ENCODE results near the gene GALNT9.
"Not testable (repeated sequence)": the region's sequence is repeated elsewhere in the genome, so short reads cannot be mapped to it uniquely, and the experiment has no call there.

The GALNT9 gene

DNA sequence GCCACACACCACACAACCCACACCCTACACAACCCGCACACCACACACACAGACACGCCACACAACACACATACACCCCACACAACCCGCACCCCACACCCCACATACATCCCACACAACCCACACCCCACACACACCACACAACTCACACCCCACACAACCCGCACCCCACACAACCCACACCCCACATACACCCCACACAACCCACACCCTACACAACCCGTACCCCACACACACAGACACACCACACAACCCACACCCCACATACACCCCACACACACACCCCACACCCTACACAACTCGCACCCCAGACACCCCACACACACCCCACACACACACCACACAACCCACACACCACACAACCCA is 106.6 kb downstream of the GALNT9 start:
- Histone ChIP-seq H2AFZ (ENCODE audit: low read depth, low read length) (no peak overlapping the region), H3K4me1 (ENCODE audit: insufficient read depth, low read length) (no peaks in the 10 kb centered on the region), H3K36me3 (ENCODE audit: insufficient read depth, low read length) (no peaks in the 10 kb centered on the region), H3K27me3 (ENCODE audit: insufficient read depth, low read length, poor library complexity) (no peaks in the 10 kb centered on the region), H3K9me3 (ENCODE audit: insufficient read depth, low read length, severe bottlenecking) (no peaks in the 10 kb centered on the region), H3K4me2 (ENCODE audit: insufficient read depth, low read length) (no peak overlapping the region), H3K9ac (ENCODE audit: low read depth, low read length) (no peak overlapping the region), H3K4me3 (ENCODE audit: low read depth in 1 of 2, low read length in 2 of 2) (no peak overlapping the region), H3K27ac (ENCODE audit: low read length) (no peak overlapping the region), H3K79me2 (ENCODE audit: insufficient read depth, low read length) (no peaks in the 10 kb centered on the region), H4K20me1 (ENCODE audit: insufficient read depth, low read length) (no peaks in the 10 kb centered on the region)
- no peak for DNase-seq
- no peak; the same call in 2 of the 3 replicates for ATAC-seq (ENCODE audit: insufficient read depth, low read depth)
- TF ChIP-seq EZH2 (IDR thresholded peaks at IDR 0.05; ENCODE audit: borderline replicate concordance, low read depth, low read length, severe bottlenecking) = no peak
- TF ChIP-seq, protein P1, sequence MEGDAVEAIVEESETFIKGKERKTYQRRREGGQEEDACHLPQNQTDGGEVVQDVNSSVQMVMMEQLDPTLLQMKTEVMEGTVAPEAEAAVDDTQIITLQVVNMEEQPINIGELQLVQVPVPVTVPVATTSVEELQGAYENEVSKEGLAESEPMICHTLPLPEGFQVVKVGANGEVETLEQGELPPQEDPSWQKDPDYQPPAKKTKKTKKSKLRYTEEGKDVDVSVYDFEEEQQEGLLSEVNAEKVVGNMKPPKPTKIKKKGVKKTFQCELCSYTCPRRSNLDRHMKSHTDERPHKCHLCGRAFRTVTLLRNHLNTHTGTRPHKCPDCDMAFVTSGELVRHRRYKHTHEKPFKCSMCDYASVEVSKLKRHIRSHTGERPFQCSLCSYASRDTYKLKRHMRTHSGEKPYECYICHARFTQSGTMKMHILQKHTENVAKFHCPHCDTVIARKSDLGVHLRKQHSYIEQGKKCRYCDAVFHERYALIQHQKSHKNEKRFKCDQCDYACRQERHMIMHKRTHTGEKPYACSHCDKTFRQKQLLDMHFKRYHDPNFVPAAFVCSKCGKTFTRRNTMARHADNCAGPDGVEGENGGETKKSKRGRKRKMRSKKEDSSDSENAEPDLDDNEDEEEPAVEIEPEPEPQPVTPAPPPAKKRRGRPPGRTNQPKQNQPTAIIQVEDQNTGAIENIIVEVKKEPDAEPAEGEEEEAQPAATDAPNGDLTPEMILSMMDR (IDR thresholded peaks at IDR 0.05; ENCODE audit: borderline replicate concordance, extremely low read depth, low read length, poor library complexity, severe bottlenecking) = no peak

DNA sequence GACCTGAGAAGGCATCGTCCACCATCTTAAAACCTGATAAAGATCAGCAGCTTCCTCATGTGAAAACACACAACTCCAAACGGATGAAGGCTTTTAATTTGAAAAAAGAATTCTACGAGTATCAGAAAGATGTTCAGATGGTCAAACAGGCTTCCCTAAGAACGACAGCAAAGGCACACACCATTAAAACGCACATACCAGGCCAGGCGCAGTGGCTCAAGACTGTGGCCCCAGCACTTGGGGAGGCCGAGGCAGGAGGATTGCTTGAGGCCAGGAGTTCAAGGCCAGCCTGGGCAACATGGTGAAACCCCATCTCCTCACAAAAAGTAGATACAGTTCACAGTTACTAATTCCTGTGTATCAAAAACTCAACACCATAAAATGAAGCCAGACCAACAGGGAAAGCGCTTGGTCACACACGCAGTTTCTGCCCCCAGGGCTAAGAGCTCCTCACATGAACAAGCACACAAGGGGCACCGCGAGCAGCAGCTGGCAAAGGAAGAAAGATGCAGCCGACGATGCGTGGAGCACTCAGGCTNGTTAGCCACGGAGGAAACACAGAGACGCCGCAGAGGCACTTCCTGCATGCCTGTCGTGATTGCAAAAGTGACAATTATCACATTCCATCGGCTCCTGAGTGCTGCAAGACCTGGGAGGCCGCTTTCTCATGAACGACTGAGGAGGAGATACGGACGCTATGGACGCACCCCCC is 107.1 kb downstream of the GALNT9 start:
- Histone ChIP-seq H4K20me1 (ENCODE audit: insufficient read depth, low read length) (no peaks in the 10 kb centered on the region), H3K36me3 (ENCODE audit: insufficient read depth, low read length) (no peaks in the 10 kb centered on the region), H3K4me1 (ENCODE audit: insufficient read depth, low read length) (no peaks in the 10 kb centered on the region), H3K4me3 (ENCODE audit: low read depth in 1 of 2, low read length in 2 of 2) (no peak overlapping the region), H3K4me2 (ENCODE audit: insufficient read depth, low read length) (no peak overlapping the region), H3K9me3 (ENCODE audit: insufficient read depth, low read length, severe bottlenecking) (no peaks in the 10 kb centered on the region), H3K27ac (ENCODE audit: low read length) (no peak overlapping the region), H2AFZ (ENCODE audit: low read depth, low read length) (0 out of 2 replicates have a peak overlapping the region, but pooled peaks have one; percentile 33), H3K27me3 (ENCODE audit: insufficient read depth, low read length, poor library complexity) (no peaks in the 10 kb centered on the region), H3K79me2 (ENCODE audit: insufficient read depth, low read length) (no peaks in the 10 kb centered on the region), H3K9ac (ENCODE audit: low read depth, low read length) (no peak overlapping the region)
- TF ChIP-seq, protein P1 (IDR thresholded peaks at IDR 0.05; ENCODE audit: borderline replicate concordance, extremely low read depth, low read length, poor library complexity, severe bottlenecking) = no peak
- TF ChIP-seq EZH2 (IDR thresholded peaks at IDR 0.05; ENCODE audit: borderline replicate concordance, low read depth, low read length, severe bottlenecking) = no peak
- DNase-seq = peak; percentile 44
- ATAC-seq (ENCODE audit: insufficient read depth, low read depth) = peak; percentile 73

DNA sequence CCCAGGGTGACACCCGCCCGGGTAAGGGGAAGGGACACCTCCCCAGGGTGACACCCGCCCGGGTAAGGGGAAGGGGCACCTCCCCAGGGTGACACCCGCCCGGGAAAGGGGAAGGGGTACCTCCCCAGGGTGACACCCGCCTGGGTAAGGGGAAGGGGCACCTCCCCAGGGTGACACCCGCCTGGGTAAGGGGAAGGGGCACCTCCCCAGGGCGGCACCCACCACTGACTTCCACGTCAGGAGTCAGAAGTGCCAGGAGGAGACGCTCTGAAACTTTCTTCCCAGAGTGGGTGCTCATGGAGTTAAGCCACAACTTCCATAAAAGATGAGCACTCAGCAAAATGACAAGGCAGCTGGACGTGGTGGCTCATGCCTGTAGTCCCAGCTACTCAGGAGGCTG is 109.6 kb downstream of the GALNT9 start:
- H3K4me2 ChIP-seq (ENCODE audit: insufficient read depth, low read length); H2AFZ ChIP-seq (ENCODE audit: low read depth, low read length); H3K79me2 ChIP-seq (ENCODE audit: insufficient read depth, low read length); H3K9ac ChIP-seq (ENCODE audit: low read depth, low read length); H3K27me3 ChIP-seq (ENCODE audit: insufficient read depth, low read length, poor library complexity); ATAC-seq (ENCODE audit: insufficient read depth, low read depth); DNase-seq; H3K36me3 ChIP-seq (ENCODE audit: insufficient read depth, low read length); H4K20me1 ChIP-seq (ENCODE audit: insufficient read depth, low read length); H3K27ac ChIP-seq (ENCODE audit: low read length); H3K4me1 ChIP-seq (ENCODE audit: insufficient read depth, low read length); H3K9me3 ChIP-seq (ENCODE audit: insufficient read depth, low read length, severe bottlenecking); H3K4me3 ChIP-seq (ENCODE audit: low read depth in 1 of 2, low read length in 2 of 2): not testable (repeated sequence)

DNA sequence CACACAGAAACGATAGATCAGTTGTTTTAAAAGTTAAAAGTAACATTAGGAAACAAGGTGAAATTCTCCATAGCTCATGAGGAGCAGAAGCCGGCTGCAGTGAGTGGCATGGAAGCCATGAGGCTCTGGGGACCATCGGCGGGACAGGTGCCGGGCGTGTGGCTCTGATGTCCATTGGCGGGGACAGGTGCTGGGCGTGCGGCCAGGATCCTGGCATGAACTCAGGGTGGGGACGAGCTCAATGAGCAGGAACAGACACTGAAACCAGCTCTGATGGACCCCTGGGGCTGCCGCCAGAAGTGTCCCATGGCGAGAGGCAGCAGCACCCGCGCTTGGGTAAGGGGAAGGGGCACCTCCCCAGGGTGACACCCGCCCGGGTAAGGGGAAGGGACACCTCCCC is 110.1 kb downstream of the GALNT9 start:
- H2AFZ ChIP-seq (ENCODE audit: low read depth, low read length) = no peak overlapping the region
- ATAC-seq (ENCODE audit: insufficient read depth, low read depth) (no peak), DNase-seq (no peak)
- H3K4me2 ChIP-seq (ENCODE audit: insufficient read depth, low read length) = no peak overlapping the region
- H4K20me1 ChIP-seq (ENCODE audit: insufficient read depth, low read length) = no peaks in the 10 kb centered on the region
- no peaks in the 10 kb centered on the region for H3K27me3 ChIP-seq (ENCODE audit: insufficient read depth, low read length, poor library complexity)
- H3K27ac ChIP-seq (ENCODE audit: low read length) = no peak overlapping the region
- no peaks in the 10 kb centered on the region for H3K9me3 ChIP-seq (ENCODE audit: insufficient read depth, low read length, severe bottlenecking)
- H3K4me3 ChIP-seq (ENCODE audit: low read depth in 1 of 2, low read length in 2 of 2) = no peak overlapping the region
- no peak for TF ChIP-seq EZH2 (IDR thresholded peaks at IDR 0.05; ENCODE audit: borderline replicate concordance, low read depth, low read length, severe bottlenecking)
- TF ChIP-seq, protein P1 (IDR thresholded peaks at IDR 0.05; ENCODE audit: borderline replicate concordance, extremely low read depth, low read length, poor library complexity, severe bottlenecking) = no peak
- H3K4me1 ChIP-seq (ENCODE audit: insufficient read depth, low read length) = no peaks in the 10 kb centered on the region
- no peaks in the 10 kb centered on the region for H3K79me2 ChIP-seq (ENCODE audit: insufficient read depth, low read length)
- H3K36me3 ChIP-seq (ENCODE audit: insufficient read depth, low read length) = no peaks in the 10 kb centered on the region
- no peak overlapping the region for H3K9ac ChIP-seq (ENCODE audit: low read depth, low read length)

All from DND-41 (cell line).